ENCODE results near the gene SLC38A6.

GRCh38 chr14:61077951-61078720 lies 97.1 kb downstream of the SLC38A6 start:
- TF ChIP-seq CTCF (IDR thresholded peaks at IDR 0.05 in 2 of 3, conservative IDR thresholded peaks at IDR 0.05 in 1 of 3; ENCODE audit: control insufficient read depth in 2 of 3, extremely low read depth in 1 of 3, insufficient read depth in 1 of 3, low read depth in 3 of 3, low read length in 3 of 3) (no peak), SRF (IDR thresholded peaks at IDR 0.05; ENCODE audit: low read depth in 2 of 2, low read length in 2 of 2) (no peak)
